GM12878 (cell line): ENCODE measurements around the gene ASXL2. TPM values are rescaled to one million over a fixed set of nuclear protein-coding genes. Genes with fewer than 3 reads are reported as not detected.

Experiments
- ATAC-seq: fragments of 200-7000 bp; cut with Tn5 transposase; 3 replicates; pipeline ENCODE4 v1.9.1; 2020; ENCODE audit warnings: mild to moderate bottlenecking, moderate library complexity
- BruUV-seq: library from RNA; stranded (reverse); fragments of 400-500 nt; replicated peaks from 2 replicates; lab custom pipeline; 2021; lab: Mats Ljungman, UMichigan
- CTCF ChIA-PET: fragments of 300-600 bp; sonication (Branson Sonifier 250); formaldehyde crosslinking; extraction: SDS; loops from one replicate; lab custom pipeline; 2021; ENCODE audit warnings: inconsistent platforms; lab: Yijun Ruan, JAX
- POLR2A ChIA-PET: fragments of 350-600 bp; formaldehyde crosslinking; extraction: SDS; loops from one replicate; lab custom pipeline; 2021; ENCODE audit warnings: inconsistent platforms; lab: Charles Lee
- RAD21 ChIA-PET: fragments of 300-600 bp; sonication (Branson Sonifier 250); formaldehyde crosslinking; loops from one replicate; lab custom pipeline; 2023; ENCODE audit warnings: antibody characterized with exemption; ENCODE audit not compliant: unreplicated experiment; lab: Charles Lee
- SMC1A ChIA-PET: fragments of 300-600 bp; sonication (Branson Sonifier 250); formaldehyde crosslinking; loops from one replicate; lab custom pipeline; 2023; ENCODE audit not compliant: unreplicated experiment, uncharacterized antibody; lab: Charles Lee
- DNase-seq: peaks from one replicate; pipeline ENCODE4 v3.0.0-alpha.2; 2011; ENCODE audit warnings: low read depth, low spot score
- FAIRE-seq: peaks from 3 replicates; lab custom pipeline; 2011; peaks lifted over from hg19 to GRCh38; lab: Jason Lieb, UNC
- H2AFZ ChIP-seq: 2 replicates; pipeline ENCODE4 v1.6.0; 2011; ENCODE audit warnings: low read depth, low read length, control low read depth; ENCODE audit not compliant: control insufficient read depth
- H3K27ac ChIP-seq: 2 replicates; pipeline ENCODE4 v1.5.1; 2011; ENCODE audit warnings: control low read depth; ENCODE audit not compliant: control insufficient read depth, insufficient read depth
- H3K27me3 ChIP-seq, 2 experiments: replicated peaks in 1 of 2; 2 replicates each; pipeline versions ENCODE4 v1.6.0 to v1.6.1; 2011; ENCODE audit warnings: low read length in 1 of 2; ENCODE audit not compliant: control insufficient read depth in 2 of 2, insufficient read depth in 2 of 2
- H3K36me3 ChIP-seq, 2 experiments: 2 replicates each; pipeline ENCODE4 v1.5.1; 2011; ENCODE audit warnings: low read length in 1 of 2; ENCODE audit not compliant: control insufficient read depth in 2 of 2, insufficient read depth in 2 of 2
- H3K4me1 ChIP-seq: 2 replicates; pipeline ENCODE4 v1.6.1; 2011; ENCODE audit warnings: mild to moderate bottlenecking, low read length, moderate library complexity, mixed read lengths; ENCODE audit not compliant: control insufficient read depth, insufficient read depth
- H3K4me2 ChIP-seq: 2 replicates; pipeline ENCODE4 v1.6.0; 2011; ENCODE audit warnings: control low read depth; ENCODE audit not compliant: control insufficient read depth, insufficient read depth
- H3K4me3 ChIP-seq: fragments of 200-600 bp; sonication (generic); 2 replicates; pipeline ENCODE4 v1.5.1; 2016
- H3K79me2 ChIP-seq: 2 replicates; pipeline ENCODE4 v1.6.0; 2011; ENCODE audit warnings: low read length; ENCODE audit not compliant: control insufficient read depth, insufficient read depth
- H3K9ac ChIP-seq: 2 replicates; pipeline ENCODE4 v1.8.0; 2011; ENCODE audit warnings: low read length, control low read depth, mixed read lengths; ENCODE audit not compliant: control insufficient read depth, insufficient read depth
- H3K9me3 ChIP-seq: replicated peaks from 3 replicates; pipeline ENCODE4 v1.5.1; 2011; ENCODE audit warnings: mild to moderate bottlenecking, low read length; ENCODE audit not compliant: control insufficient read depth, insufficient read depth
- H4K20me1 ChIP-seq: 2 replicates; pipeline ENCODE4 v1.6.0; 2011; ENCODE audit not compliant: control insufficient read depth, insufficient read depth
- BHLHE40 ChIP-seq, 2 experiments: fragments of 450-650 bp in 1 of 2; IDR thresholded peaks; 2 replicates each; pipeline ENCODE4 v1.6.1; 2011 to 2017; ENCODE audit warnings: low read depth in 2 of 2, borderline replicate concordance in 1 of 2, improper control_type of control experiment in 1 of 2, low read length in 1 of 2, mild to moderate bottlenecking in 1 of 2
- GABPA ChIP-seq: IDR thresholded peaks from 2 replicates; pipeline ENCODE4 v1.6.1; 2014; ENCODE audit warnings: antibody characterized with exemption, low read depth, mild to moderate bottlenecking, inconsistent platforms
- SPI1 ChIP-seq: IDR thresholded peaks from 2 replicates; pipeline ENCODE4 v1.6.1; 2011; ENCODE audit warnings: low read depth, mild to moderate bottlenecking, low read length, moderate library complexity, borderline replicate concordance; ENCODE audit not compliant: insufficient read depth
- YY1 ChIP-seq: IDR thresholded peaks from 2 replicates; pipeline ENCODE4 v1.6.1; 2011; ENCODE audit warnings: low read depth, mild to moderate bottlenecking, low read length
- ZNF207 ChIP-seq: fragments of 450-650 bp; IDR thresholded peaks from 2 replicates; pipeline ENCODE4 v1.6.1; 2014; ENCODE audit warnings: antibody characterized with exemption, mild to moderate bottlenecking, borderline replicate concordance
- WGBS: methylation state at CpG from one replicate; pipeline ENCODE4 v1.1.6; 2016; ENCODE audit warnings: low lambda C conversion rate; ENCODE audit not compliant: insufficient replicate concordance, insufficient coverage; ENCODE audit errors: missing lambda C conversion rate; 5-methylcytosine and 5-hydroxymethylcytosine counted together
- in situ Hi-C: fragments of 300-500 bp; cut with MboI; formaldehyde crosslinking; loops from 9 replicates; pipeline ENCODE4 v1.14.3; 2018; ENCODE audit warnings: mixed read lengths
- intact Hi-C: fragments of 100-400 bp; cut with micrococcal nuclease; formaldehyde crosslinking; loops from one replicate; pipeline ENCODE4 v1.14.2; 2022; ENCODE audit not compliant: unreplicated experiment
- polyA plus RNA-seq, 11 experiments: library from polyadenylated mRNA; depleted of rRNA in 4 of 11; unstranded in 6 of 11; stranded (reverse) in 5 of 11; fragments of >200 nt; fragmentation: Nextera tagmentation in 4 of 11; fragmentation: Illumina TruSeq in 1 of 11; extraction: Ambion mirVana in 4 of 11; extraction: Trizol in 1 of 11; gene quantifications; 1 replicate in 1 of 11; 2 replicates in 10 of 11; pipeline versions ENCODE4 v1.2.1 to v1.2.3, GENCODE V29; 2011 to 2016; ENCODE audit warnings: inconsistent platforms in 2 of 11, missing spikeins in 2 of 11, low read depth in 1 of 11
- total RNA-seq, 4 experiments: library from RNA; depleted of rRNA in 3 of 4; stranded (reverse); fragments of >200 nt in 3 of 4; fragmentation: Illumina TruSeq in 1 of 4; extraction: Trizol in 1 of 4; gene quantifications; 2 replicates each; pipeline versions ENCODE4 v1.2.1 to v1.2.3, GENCODE V29; 2013 to 2021
- TF ChIP-seq, protein P1 (sequence below): fragments of 450-650 bp; IDR thresholded peaks from 2 replicates; pipeline ENCODE4 v1.6.1; 2017; ENCODE audit warnings: mild to moderate bottlenecking, moderate library complexity

ASXL2 gene
- total and polyA plus RNA-seq, 10 of the 15 experiments (the other 5 are each of a cell fraction or from before 2014, with no cell fraction given), result 1.3 to 17.7 (median 5.5) TPM

DNA sequence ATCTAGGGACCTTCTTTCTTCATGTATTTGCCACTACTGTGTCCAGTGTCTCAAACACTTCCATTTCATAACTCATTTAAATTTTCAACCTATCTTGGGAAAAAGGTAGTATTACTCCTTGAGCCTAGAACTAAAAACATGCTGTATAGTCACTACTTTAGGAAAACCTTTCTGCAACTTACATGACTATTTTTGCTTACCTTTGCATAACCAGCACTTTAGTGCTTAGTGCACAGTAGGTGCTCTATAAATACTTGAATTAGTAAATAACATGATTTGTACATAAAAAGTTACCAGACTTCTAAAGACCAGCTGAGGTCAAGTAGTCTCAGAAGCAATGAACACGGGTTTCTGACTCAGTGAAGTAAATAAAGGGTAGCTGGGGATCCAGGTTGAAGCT is 142.5 kb downstream of the ASXL2 start:
- H3K9me3 ChIP-seq, result no peaks in the 10 kb centered on the region
- ATAC-seq (no peak), FAIRE-seq (no peak), DNase-seq (no peak)
- TF ChIP-seq GABPA (no peak), ZNF207 (no peak), SPI1 (no peak), YY1 (no peak), BHLHE40 (IDR thresholded peaks at IDR 0.05; ENCODE audit: borderline replicate concordance in 1 of 2, low read depth in 2 of 2, low read length in 1 of 2) (no peak)
- TF ChIP-seq, protein P1, sequence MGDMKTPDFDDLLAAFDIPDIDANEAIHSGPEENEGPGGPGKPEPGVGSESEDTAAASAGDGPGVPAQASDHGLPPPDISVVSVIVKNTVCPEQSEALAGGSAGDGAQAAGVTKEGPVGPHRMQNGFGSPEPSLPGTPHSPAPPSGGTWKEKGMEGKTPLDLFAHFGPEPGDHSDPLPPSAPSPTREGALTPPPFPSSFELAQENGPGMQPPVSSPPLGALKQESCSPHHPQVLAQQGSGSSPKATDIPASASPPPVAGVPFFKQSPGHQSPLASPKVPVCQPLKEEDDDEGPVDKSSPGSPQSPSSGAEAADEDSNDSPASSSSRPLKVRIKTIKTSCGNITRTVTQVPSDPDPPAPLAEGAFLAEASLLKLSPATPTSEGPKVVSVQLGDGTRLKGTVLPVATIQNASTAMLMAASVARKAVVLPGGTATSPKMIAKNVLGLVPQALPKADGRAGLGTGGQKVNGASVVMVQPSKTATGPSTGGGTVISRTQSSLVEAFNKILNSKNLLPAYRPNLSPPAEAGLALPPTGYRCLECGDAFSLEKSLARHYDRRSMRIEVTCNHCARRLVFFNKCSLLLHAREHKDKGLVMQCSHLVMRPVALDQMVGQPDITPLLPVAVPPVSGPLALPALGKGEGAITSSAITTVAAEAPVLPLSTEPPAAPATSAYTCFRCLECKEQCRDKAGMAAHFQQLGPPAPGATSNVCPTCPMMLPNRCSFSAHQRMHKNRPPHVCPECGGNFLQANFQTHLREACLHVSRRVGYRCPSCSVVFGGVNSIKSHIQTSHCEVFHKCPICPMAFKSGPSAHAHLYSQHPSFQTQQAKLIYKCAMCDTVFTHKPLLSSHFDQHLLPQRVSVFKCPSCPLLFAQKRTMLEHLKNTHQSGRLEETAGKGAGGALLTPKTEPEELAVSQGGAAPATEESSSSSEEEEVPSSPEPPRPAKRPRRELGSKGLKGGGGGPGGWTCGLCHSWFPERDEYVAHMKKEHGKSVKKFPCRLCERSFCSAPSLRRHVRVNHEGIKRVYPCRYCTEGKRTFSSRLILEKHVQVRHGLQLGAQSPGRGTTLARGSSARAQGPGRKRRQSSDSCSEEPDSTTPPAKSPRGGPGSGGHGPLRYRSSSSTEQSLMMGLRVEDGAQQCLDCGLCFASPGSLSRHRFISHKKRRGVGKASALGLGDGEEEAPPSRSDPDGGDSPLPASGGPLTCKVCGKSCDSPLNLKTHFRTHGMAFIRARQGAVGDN, result no peak
- RAD21 ChIA-PET, result no interaction called here
- H3K36me3 ChIP-seq, result no peaks in the 10 kb centered on the region; a peak in 1 of 4 replicates
- POLR2A ChIA-PET, result interaction anchor here (0.5 kb wide), 1 partner anchor 204 kb away, joined by 5 read pairs; no protein-coding TSS in a partner anchor
- WGBS, result 32% methylated on average over 1 of the region's 1 CpG
- intact Hi-C loops, result no loop called here
- H3K9ac ChIP-seq, result no peak overlapping the region
- in situ Hi-C loops, result no loop called here
- no peak overlapping the region for H3K4me3 ChIP-seq
- H3K27me3 ChIP-seq, result no peaks in the 10 kb centered on the region
- CTCF ChIA-PET, result interaction anchor here (1.4 to 1.8 kb wide), 2 partner anchors 48 to 129 kb away, joined by 3 to 4 read pairs; no protein-coding TSS in a partner anchor
- H4K20me1 ChIP-seq, result no peaks in the 10 kb centered on the region
- H3K79me2 ChIP-seq, result no peaks in the 10 kb centered on the region
- no TSS peak for BruUV-seq
- no peak overlapping the region for H3K27ac ChIP-seq
- H2AFZ ChIP-seq, result no peak overlapping the region
- H3K4me1 ChIP-seq, result no peaks in the 10 kb centered on the region; the same call in 1 of the 2 replicates
- SMC1A ChIA-PET, result interaction anchor here (0.6 kb wide), 1 partner anchor 1309 kb away, joined by 3 read pairs; no protein-coding TSS in a partner anchor
- no peak overlapping the region for H3K4me2 ChIP-seq
